ENCODE data around the gene VWA7. TPM values are rescaled to one million over a fixed set of nuclear protein-coding genes. Genes with fewer than 3 reads are reported as not detected.

VWA7 gene
- polyA plus RNA-seq, 1 experiment: 0.29 TPM

GRCh38 chr6:31737991-31738979, 38.8 kb downstream of the VWA7 start:
- Histone ChIP-seq H3K27me3 (ENCODE audit: control insufficient read depth, insufficient read depth, low read length) (no peaks in the 10 kb centered on the region), H3K36me3 (ENCODE audit: control insufficient read depth, insufficient read depth, low read length) (peaks cover 7% of the 10 kb centered on the region), H3K4me3 (ENCODE audit: low read depth, low read length) (no peak overlapping the region)
- ChIA-PET POLR2A (interaction anchor here (1.0 kb wide), 1 partner anchor 8 kb away, joined by 6 read pairs; no protein-coding TSS in a partner anchor), CTCF (interaction anchor here (0.6 to 6.5 kb wide), 12 partner anchors 8 to 192 kb away, joined by 3 to 35 read pairs (median 3); partner anchors contain the start of genes ATP6V1G2, LY6G5C and VARS1)
- peak; percentile 16; the same call in 1 of the 2 replicates for TF ChIP-seq CTCF (IDR thresholded peaks at IDR 0.05; ENCODE audit: insufficient read depth, low read depth, low read length)
- no peak for DNase-seq (ENCODE audit: low read depth)

GRCh38 chr6:31737315-31737990, 39.7 kb downstream of the VWA7 start:
- ChIA-PET POLR2A (interaction anchor here (1.0 kb wide), 1 partner anchor 7 kb away, joined by 6 read pairs; no protein-coding TSS in a partner anchor), CTCF (interaction anchor here (0.6 to 6.5 kb wide), 8 partner anchors 8 to 131 kb away, joined by 3 to 35 read pairs (median 3); partner anchors contain the start of gene LY6G5C)
- Histone ChIP-seq H3K4me3 (ENCODE audit: low read depth, low read length) (no peak overlapping the region), H3K27me3 (ENCODE audit: control insufficient read depth, insufficient read depth, low read length) (no peaks in the 10 kb centered on the region), H3K36me3 (ENCODE audit: control insufficient read depth, insufficient read depth, low read length) (peaks cover 9% of the 10 kb centered on the region)
- no peak for DNase-seq (ENCODE audit: low read depth)
- no peak for TF ChIP-seq CTCF (IDR thresholded peaks at IDR 0.05; ENCODE audit: insufficient read depth, low read depth, low read length)

- peak overlapping the region; percentile 90 for H3K4me3 ChIP-seq (ENCODE audit: low read depth, low read length)
- DNase-seq (ENCODE audit: low read depth): no peak
- ChIA-PET CTCF (interaction anchor here (1.0 to 6.5 kb wide), 6 partner anchors 7 to 131 kb away, joined by 3 to 35 read pairs (median 5); partner anchors contain the start of gene LY6G5C), POLR2A (interaction anchor here (0.6 kb wide), 1 partner anchor 33 kb away, joined by 3 read pairs; no protein-coding TSS in a partner anchor)
- no peaks in the 10 kb centered on the region for H3K27me3 ChIP-seq (ENCODE audit: control insufficient read depth, insufficient read depth, low read length)
- peaks cover 11% of the 10 kb centered on the region for H3K36me3 ChIP-seq (ENCODE audit: control insufficient read depth, insufficient read depth, low read length)
- no peak for TF ChIP-seq CTCF (IDR thresholded peaks at IDR 0.05; ENCODE audit: insufficient read depth, low read depth, low read length)
These were observed 40.3 kb downstream of the VWA7 start for GRCh38 chr6:31736768-31737314.

GRCh38 chr6:31736021-31736767, 40.9 kb downstream of the VWA7 start, which contains the start of gene CLIC1:
CLIC1 (minus strand) TSS chr6:31736530; CDS start chr6:31736300, 230 bp downstream.
- no peaks in the 10 kb centered on the region for H3K27me3 ChIP-seq (ENCODE audit: control insufficient read depth, insufficient read depth, low read length)
- H3K4me3 ChIP-seq (ENCODE audit: low read depth, low read length): peak within 1 kb of the TSS; percentile 90

More at GRCh38 chr6:31736021-31736767, 40.9 kb downstream of the VWA7 start, which contains the start of gene CLIC1:
- peak; percentile 40 for DNase-seq (ENCODE audit: low read depth)
- ChIA-PET POLR2A (interaction anchor here (0.6 kb wide), 2 partner anchors 34 to 107 kb away, joined by 3 to 12 read pairs; no protein-coding TSS in a partner anchor), CTCF (interaction anchor here (1.0 to 6.5 kb wide), 4 partner anchors 11 to 55 kb away, joined by 3 to 35 read pairs (median 9); partner anchors contain the start of gene LY6G5C)
- TF ChIP-seq CTCF (IDR thresholded peaks at IDR 0.05; ENCODE audit: insufficient read depth, low read depth, low read length): no peak
- peaks cover 15% of the 10 kb centered on the region for H3K36me3 ChIP-seq (ENCODE audit: control insufficient read depth, insufficient read depth, low read length)

All from BJ (cell line).